ENCODE measurements around the gene LRRTM3. TPM values are rescaled to one million over a fixed set of nuclear protein-coding genes. Genes with fewer than 3 reads are reported as not detected.

Gene LRRTM3
- total RNA-seq, 1 donor from 2014 or later: not detected

GRCh38 chr10:66942407-66942806, 16.6 kb downstream of the LRRTM3 start:
- DNase-seq (ENCODE audit: low spot score): no peak
- H3K4me3 Mint-ChIP-seq (ENCODE audit: low read depth): no peak overlapping the region
- H3K36me3 Mint-ChIP-seq (ENCODE audit: low read depth): no peaks in the 10 kb centered on the region
- intact Hi-C loops (cut with micrococcal nuclease): no loop called here
- no peaks in the 10 kb centered on the region for H3K4me1 Mint-ChIP-seq (ENCODE audit: low read depth)
- H3K9me3 Mint-ChIP-seq: no peaks in the 10 kb centered on the region
- H3K27ac Mint-ChIP-seq: no peak overlapping the region
- no peaks in the 10 kb centered on the region for H3K27me3 Mint-ChIP-seq (ENCODE audit: low read depth)

GRCh38 chr10:66943590-66943989, 17.8 kb downstream of the LRRTM3 start:
- Mint-ChIP-seq H3K27me3 (ENCODE audit: low read depth) (no peaks in the 10 kb centered on the region), H3K4me3 (ENCODE audit: low read depth) (no peak overlapping the region), H3K9me3 (no peaks in the 10 kb centered on the region), H3K36me3 (ENCODE audit: low read depth) (no peaks in the 10 kb centered on the region), H3K4me1 (ENCODE audit: low read depth) (no peaks in the 10 kb centered on the region), H3K27ac (no peak overlapping the region)
- intact Hi-C loops (cut with micrococcal nuclease): no loop called here
- no peak for DNase-seq (ENCODE audit: low spot score)

GRCh38 chr10:66951896-66952295, 26.1 kb downstream of the LRRTM3 start:
- Mint-ChIP-seq H3K9me3 (no peaks in the 10 kb centered on the region), H3K4me3 (ENCODE audit: low read depth) (no peak overlapping the region), H3K36me3 (ENCODE audit: low read depth) (no peaks in the 10 kb centered on the region), H3K27ac (no peak overlapping the region), H3K4me1 (ENCODE audit: low read depth) (no peaks in the 10 kb centered on the region), H3K27me3 (ENCODE audit: low read depth) (no peaks in the 10 kb centered on the region)
- DNase-seq (ENCODE audit: low spot score): no peak
- intact Hi-C loops (cut with micrococcal nuclease): no loop called here

- peaks cover 2% of the 10 kb centered on the region for H3K27me3 Mint-ChIP-seq (ENCODE audit: low read depth)
- H3K36me3 Mint-ChIP-seq (ENCODE audit: low read depth): no peaks in the 10 kb centered on the region
- no peaks in the 10 kb centered on the region for H3K4me1 Mint-ChIP-seq (ENCODE audit: low read depth)
- no peak overlapping the region for H3K27ac Mint-ChIP-seq
- DNase-seq (ENCODE audit: low spot score): no peak
- no peaks in the 10 kb centered on the region for H3K9me3 Mint-ChIP-seq
- H3K4me3 Mint-ChIP-seq (ENCODE audit: low read depth): no peak overlapping the region
- intact Hi-C loops (cut with micrococcal nuclease): no loop called here
Observed at GRCh38 chr10:66958466-66958865, 32.6 kb downstream of the LRRTM3 start.

GRCh38 chr10:66964946-66965345, 39.1 kb downstream of the LRRTM3 start:
- Mint-ChIP-seq H3K4me3 (ENCODE audit: low read depth) (no peak overlapping the region), H3K36me3 (ENCODE audit: low read depth) (no peaks in the 10 kb centered on the region), H3K9me3 (no peaks in the 10 kb centered on the region), H3K27ac (no peak overlapping the region), H3K4me1 (ENCODE audit: low read depth) (no peaks in the 10 kb centered on the region), H3K27me3 (ENCODE audit: low read depth) (peaks cover 2% of the 10 kb centered on the region)
- no peak for DNase-seq (ENCODE audit: low spot score)
- intact Hi-C loops (cut with micrococcal nuclease): no loop called here

- Mint-ChIP-seq H3K27ac (no peak overlapping the region), H3K27me3 (ENCODE audit: low read depth) (no peaks in the 10 kb centered on the region), H3K36me3 (ENCODE audit: low read depth) (no peaks in the 10 kb centered on the region), H3K4me1 (ENCODE audit: low read depth) (no peaks in the 10 kb centered on the region), H3K4me3 (ENCODE audit: low read depth) (no peak overlapping the region), H3K9me3 (no peaks in the 10 kb centered on the region)
- no peak for DNase-seq (ENCODE audit: low spot score)
- intact Hi-C loops (cut with micrococcal nuclease): no loop called here
Observed at GRCh38 chr10:66980246-66980815, 54.5 kb downstream of the LRRTM3 start.

- no peaks in the 10 kb centered on the region for H3K9me3 Mint-ChIP-seq
- no peak overlapping the region for H3K27ac Mint-ChIP-seq
- no peaks in the 10 kb centered on the region for H3K4me1 Mint-ChIP-seq (ENCODE audit: low read depth)
- no peaks in the 10 kb centered on the region for H3K36me3 Mint-ChIP-seq (ENCODE audit: low read depth)
- no peak for DNase-seq (ENCODE audit: low spot score)
- intact Hi-C loops (cut with micrococcal nuclease): no loop called here
- H3K27me3 Mint-ChIP-seq (ENCODE audit: low read depth): no peaks in the 10 kb centered on the region
- no peak overlapping the region for H3K4me3 Mint-ChIP-seq (ENCODE audit: low read depth)
Observed at GRCh38 chr10:66981361-66982052, 55.7 kb downstream of the LRRTM3 start.

GRCh38 chr10:66982053-66982420, 56.2 kb downstream of the LRRTM3 start:
- Mint-ChIP-seq H3K9me3 (no peaks in the 10 kb centered on the region), H3K36me3 (ENCODE audit: low read depth) (no peaks in the 10 kb centered on the region)

GRCh38 chr10:66982792-66983474, 57.1 kb downstream of the LRRTM3 start:
- Mint-ChIP-seq H3K27me3 (ENCODE audit: low read depth) (no peaks in the 10 kb centered on the region), H3K9me3 (no peaks in the 10 kb centered on the region), H3K4me3 (ENCODE audit: low read depth) (no peak overlapping the region), H3K36me3 (ENCODE audit: low read depth) (no peaks in the 10 kb centered on the region), H3K27ac (no peak overlapping the region), H3K4me1 (ENCODE audit: low read depth) (no peaks in the 10 kb centered on the region)
- intact Hi-C loops (cut with micrococcal nuclease): no loop called here
- no peak for DNase-seq (ENCODE audit: low spot score)

More at GRCh38 chr10:66982053-66982420, 56.2 kb downstream of the LRRTM3 start:
- H3K4me1 Mint-ChIP-seq (ENCODE audit: low read depth): no peaks in the 10 kb centered on the region
- DNase-seq (ENCODE audit: low spot score): no peak
- intact Hi-C loops (cut with micrococcal nuclease): no loop called here
- H3K27me3 Mint-ChIP-seq (ENCODE audit: low read depth): no peaks in the 10 kb centered on the region
- H3K27ac Mint-ChIP-seq: no peak overlapping the region
- no peak overlapping the region for H3K4me3 Mint-ChIP-seq (ENCODE audit: low read depth)

GRCh38 chr10:66983475-66983818, 57.6 kb downstream of the LRRTM3 start:
- Mint-ChIP-seq H3K4me1 (ENCODE audit: low read depth) (no peaks in the 10 kb centered on the region), H3K9me3 (no peaks in the 10 kb centered on the region), H3K27ac (no peak overlapping the region), H3K36me3 (ENCODE audit: low read depth) (no peaks in the 10 kb centered on the region), H3K27me3 (ENCODE audit: low read depth) (no peaks in the 10 kb centered on the region), H3K4me3 (ENCODE audit: low read depth) (no peak overlapping the region)
- no peak for DNase-seq (ENCODE audit: low spot score)
- intact Hi-C loops (cut with micrococcal nuclease): no loop called here

GRCh38 chr10:66990143-66990830, 64.5 kb downstream of the LRRTM3 start:
- peaks cover 2% of the 10 kb centered on the region for H3K27me3 Mint-ChIP-seq (ENCODE audit: low read depth)
- H3K4me1 Mint-ChIP-seq (ENCODE audit: low read depth): peaks cover 3% of the 10 kb centered on the region
- H3K9me3 Mint-ChIP-seq: no peaks in the 10 kb centered on the region
- no peak for DNase-seq (ENCODE audit: low spot score)
- intact Hi-C loops (cut with micrococcal nuclease): no loop called here
- no peaks in the 10 kb centered on the region for H3K36me3 Mint-ChIP-seq (ENCODE audit: low read depth)
- no peak overlapping the region for H3K4me3 Mint-ChIP-seq (ENCODE audit: low read depth)
- H3K27ac Mint-ChIP-seq: no peak overlapping the region

GRCh38 chr10:66996996-66997395, 71.2 kb downstream of the LRRTM3 start:
- H3K4me3 Mint-ChIP-seq (ENCODE audit: low read depth): no peak overlapping the region
- H3K27ac Mint-ChIP-seq: no peak overlapping the region
- no peak for DNase-seq (ENCODE audit: low spot score)
- intact Hi-C loops (cut with micrococcal nuclease): loop anchor here (5.0 kb wide), 1 partner anchor 35 kb away; no protein-coding TSS in a partner anchor
- no peaks in the 10 kb centered on the region for H3K9me3 Mint-ChIP-seq
- no peaks in the 10 kb centered on the region for H3K36me3 Mint-ChIP-seq (ENCODE audit: low read depth)
- H3K4me1 Mint-ChIP-seq (ENCODE audit: low read depth): no peaks in the 10 kb centered on the region
- H3K27me3 Mint-ChIP-seq (ENCODE audit: low read depth): peaks cover 1% of the 10 kb centered on the region
